Heart left ventricle (tissue), 16 donors: ENCODE measurements around the gene CAPG. TPM values are rescaled to one million over a fixed set of nuclear protein-coding genes. Genes with fewer than 3 reads are reported as not detected.
"Not testable (repeated sequence)": the region's sequence is repeated elsewhere in the genome, so short reads cannot be mapped to it uniquely, and the experiment has no call there.

Experiments
- ATAC-seq, 4 donors: fragments of 200-7000 bp; cut with Tn5 transposase; one replicate each; pipeline ENCODE4 v1.9.1; 2020 to 2022; ENCODE audit warnings: moderate library complexity in 4 of 4, mild to moderate bottlenecking in 3 of 4, moderate number of reproducible peaks in 1 of 4
- DNase-seq, 5 donors: peaks; one replicate each; pipeline ENCODE4 v3.0.0-alpha.2; 2020
- H3K27ac ChIP-seq, 12 donors: fragments of 200-600 bp; sonication (generic) in 4 of 12; one replicate each; pipeline versions ENCODE4 v1.5.0 to v1.8.0; 2016 to 2022; ENCODE audit warnings: mild to moderate bottlenecking in 2 of 12
- H3K27me3 ChIP-seq, 9 donors: fragments of 200-600 bp; sonication (generic) in 2 of 9; one replicate each; pipeline versions ENCODE4 v1.5.1 to v1.8.0; 2016 to 2022; ENCODE audit warnings: mild to moderate bottlenecking in 3 of 9
- H3K36me3 ChIP-seq, 9 donors: fragments of 200-600 bp; sonication (generic) in 2 of 9; one replicate each; pipeline versions ENCODE4 v1.5.0 to v1.8.0; 2018 to 2022; ENCODE audit warnings: mild to moderate bottlenecking in 2 of 9
- H3K4me1 ChIP-seq, 12 donors: fragments of 200-600 bp; sonication (generic) in 4 of 12; one replicate each; pipeline versions ENCODE4 v1.5.0 to v1.8.0; 2016 to 2022; ENCODE audit warnings: mild to moderate bottlenecking in 3 of 12
- H3K4me3 ChIP-seq, 12 donors: fragments of 200-600 bp; sonication (generic) in 4 of 12; one replicate each; pipeline versions ENCODE4 v1.5.0 to v1.8.0; 2017 to 2022; ENCODE audit warnings: mild to moderate bottlenecking in 9 of 12, moderate library complexity in 4 of 12
- H3K9me3 ChIP-seq, 12 donors: fragments of 200-600 bp; sonication (generic) in 4 of 12; one replicate each; pipeline versions ENCODE4 v1.5.0 to v1.8.0; 2016 to 2022; ENCODE audit warnings: mild to moderate bottlenecking in 1 of 12
- CTCF ChIP-seq, 12 donors: fragments of 200-600 bp; sonication (generic) in 4 of 12; IDR thresholded peaks; one replicate each; pipeline versions ENCODE4 v1.5.0 to v1.8.0; 2018 to 2022; ENCODE audit warnings: antibody characterized with exemption in 12 of 12, mild to moderate bottlenecking in 5 of 12
- POLR2A ChIP-seq, 2 donors: fragments of 450-650 bp; IDR thresholded peaks; one replicate each; pipeline ENCODE4 v1.6.1; 2017; ENCODE audit warnings: antibody characterized with exemption in 2 of 2, mild to moderate bottlenecking in 2 of 2, moderate library complexity in 2 of 2
- WGBS, 4 donors: extraction: QIAGEN DNeasy Blood & Tissue Kit in 2 of 4; methylation state at CpG; one replicate each; pipeline versions ENCODE4 v1.1.5 to v1.1.7; 2013 to 2018; 5-methylcytosine and 5-hydroxymethylcytosine counted together
- intact Hi-C, 10 donors: fragments of 100-400 bp; cut with DNase I; formaldehyde crosslinking; loops; one replicate each; pipeline versions ENCODE4 v1.11.1 to v1.14.2; 2022
- polyA plus RNA-seq, 2 donors: library from polyadenylated mRNA; stranded (reverse); fragments of 200-250 nt; gene quantifications; one replicate each; pipeline ENCODE4 v1.2.3, GENCODE V29; 2013
- total RNA-seq, 9 donors: library from RNA; depleted of rRNA in 2 of 9; stranded (reverse); fragments of >200 nt in 2 of 9; fragmentation: NEBNext Ultra II Directional in 3 of 9; extraction: Animal tissue kit (Norgen Biotek cat#: 25700) in 3 of 9; gene quantifications; one replicate each; pipeline versions ENCODE4 v1.1.0 to v1.2.4, GENCODE V29; 2016 to 2023
- donor health status: ischemic (EF 13 %, LVEDD 7.1; RV severe dilation, severe dysfunction).
- donor health status: healthy with polysubstance abuse.
- donor health status: DM: no; HTN: yes; CAD: no.
- donor health status: DM: no; HTN: no; CAD: no.
- donor health status: ischemic (EF 25% LVEDD 6.9; RV normal size, moderate dysfunction).
- donor health status: ischemic (EF 25% LVEDD 5.7; RV mildly dilated, moderate dysfunction).
- donor health status: healthy.
- donor health status: DM: yes; HTN: yes; CAD: no.
- donor health status: ischemic (EF 35%, LVEDD 5.7; RV mildly dilated, moderate dysfunction).
- donor health status: nonischemic (EF 11% LVEDD 7.7; RV severe dilation, severe dysfunction).
- donor health status: DM: yes; HTN: yes; CAD: no.
- donor health status: PGD.
- donor health status: ischemic (EF 29% LVEDD 5.4; RV normal size, mild dysfunction).
- donor health status: nonischemic (EF 23%, LVEDD 6.1; RV moderate dilation, normal function).

The CAPG gene
- total and polyA plus RNA-seq, 11 donors = 2.8 to 91.6 (median 4.5) TPM

- peaks cover 0 to 97% (median 78%) of the 10 kb centered on the region in 9 donors for H3K36me3 ChIP-seq
- H3K4me1 ChIP-seq = no peaks in the 10 kb centered on the region
- TF ChIP-seq POLR2A (IDR thresholded peaks at IDR 0.05) = no peak
- no peak for TF ChIP-seq CTCF (IDR thresholded peaks at IDR 0.05)
- H3K27ac ChIP-seq = no peak overlapping the region
- H3K4me3 ChIP-seq = no peak overlapping the region
- WGBS, 4 donors = 68 to 86% (median 73%) methylated on average over 4 of the region's 4 CpGs
- intact Hi-C loops = no loop called here
- no peaks in the 10 kb centered on the region for H3K9me3 ChIP-seq
- DNase-seq (no peak), ATAC-seq (no peak)
- no peaks in the 10 kb centered on the region for H3K27me3 ChIP-seq
Observed at GRCh38 chr2:85383850-85384249, 26.3 kb downstream of the CAPG start.

GRCh38 chr2:85383151-85383550 is 27.0 kb downstream of the CAPG start:
- H3K27ac ChIP-seq = not testable (repeated sequence)

DNA sequence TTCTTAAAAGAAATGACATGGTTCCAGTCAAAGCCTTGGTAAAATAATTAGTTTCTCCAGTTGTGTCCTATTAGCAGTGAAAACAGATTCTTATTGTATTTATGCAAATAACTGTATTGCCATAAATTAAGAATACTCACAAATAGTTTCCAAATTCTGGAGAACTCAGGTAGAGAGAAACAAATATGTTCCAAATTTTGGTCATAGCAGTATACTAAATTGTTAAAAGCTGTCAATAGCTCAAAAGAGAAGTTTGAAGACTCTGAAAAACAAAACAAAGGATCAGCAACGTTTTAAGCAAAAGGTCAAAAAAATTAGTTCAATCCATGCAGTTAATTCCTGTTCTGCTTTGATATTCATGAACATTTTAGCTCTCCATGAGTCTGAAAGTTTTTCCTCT is 30.1 kb downstream of the CAPG start:
- 84 to 92% (median 87%) methylated on average over 1 of the region's 1 CpG for WGBS, 4 donors
- no peaks in the 10 kb centered on the region for H3K9me3 ChIP-seq
- no peaks in the 10 kb centered on the region for H3K27me3 ChIP-seq
- intact Hi-C loops = no loop called here
- DNase-seq (no peak), ATAC-seq (no peak)
- H3K27ac ChIP-seq = no peak overlapping the region
- no peak overlapping the region for H3K4me3 ChIP-seq
- no peaks in the 10 kb centered on the region for H3K4me1 ChIP-seq
- no peak for TF ChIP-seq POLR2A (IDR thresholded peaks at IDR 0.05)
- TF ChIP-seq CTCF (IDR thresholded peaks at IDR 0.05) = no peak
- peaks cover 0 to 95% (median 76%) of the 10 kb centered on the region in 9 donors for H3K36me3 ChIP-seq

More at GRCh38 chr2:85383151-85383550, 27.0 kb downstream of the CAPG start:
- ATAC-seq, H3K9me3 ChIP-seq, H3K27me3 ChIP-seq, H3K4me1 ChIP-seq, DNase-seq, H3K4me3 ChIP-seq, intact Hi-C loops: not testable (repeated sequence)
- H3K36me3 ChIP-seq = peaks cover 0 to 97% (median 78%) of the 10 kb centered on the region in 9 donors
- WGBS, 4 donors = 94 to 98% (median 95%) methylated on average over 5 of the region's 5 CpGs

- WGBS, 4 donors = 91 to 96% (median 95%) methylated on average over 5 of the region's 5 CpGs
- no peak for ATAC-seq
Observed at GRCh38 chr2:85378257-85378656, 31.9 kb downstream of the CAPG start.

More at GRCh38 chr2:85378257-85378656, 31.9 kb downstream of the CAPG start:
- H3K4me1 ChIP-seq = no peaks in the 10 kb centered on the region
- no peak overlapping the region for H3K4me3 ChIP-seq
- TF ChIP-seq POLR2A (IDR thresholded peaks at IDR 0.05) (no peak), CTCF (IDR thresholded peaks at IDR 0.05) (no peak)
- peaks cover 0 to 78% (median 59%) of the 10 kb centered on the region in 9 donors for H3K36me3 ChIP-seq
- no peaks in the 10 kb centered on the region for H3K27me3 ChIP-seq
- no peak overlapping the region for H3K27ac ChIP-seq
- peaks cover 0 to 10% (median 0%) of the 10 kb centered on the region in 12 donors for H3K9me3 ChIP-seq
- no peak for DNase-seq
- intact Hi-C loops = no loop called here
